Glomerular visceral epithelial cell (primary cell): Measurements from ENCODE around the gene CYBA.
"Not testable (repeated sequence)": the region's sequence is repeated elsewhere in the genome, so short reads cannot be mapped to it uniquely, and the experiment has no call there.

ENCODE experiments used
- DNase-seq: peaks from one replicate; pipeline ENCODE4 v3.0.0-alpha.2; 2016; ENCODE audit errors: extremely low spot score

The CYBA gene

GRCh38 chr16:88686439-88687253 lies 35.8 kb upstream of the CYBA start, which contains the start of gene SNAI3:
TSS of gene SNAI3 (minus strand) at chr16:88686507. CDS start at chr16:88686406, 101 bp downstream.
- peak; percentile 69 for DNase-seq

DNA sequence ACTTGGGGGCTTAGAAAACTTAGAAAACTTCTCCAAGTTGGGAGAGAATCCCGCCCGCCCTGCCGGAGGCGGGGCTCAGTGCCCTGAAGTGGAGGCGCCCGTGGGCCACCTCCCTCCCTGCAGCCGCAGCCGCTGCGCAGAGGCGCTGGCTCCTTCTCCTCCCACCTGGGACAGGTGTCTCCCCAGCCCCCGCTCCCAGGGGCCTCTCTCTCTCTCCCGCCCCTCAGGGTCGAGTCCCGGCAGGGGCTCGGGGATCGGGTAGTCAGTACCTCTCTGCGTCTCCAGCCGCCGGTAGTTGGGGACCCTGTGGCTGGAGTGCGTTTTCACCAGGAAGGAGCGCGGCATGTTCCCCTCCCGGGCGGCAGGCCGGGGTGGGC lies 35.2 kb upstream of the CYBA start:
- no peak for DNase-seq

DNA sequence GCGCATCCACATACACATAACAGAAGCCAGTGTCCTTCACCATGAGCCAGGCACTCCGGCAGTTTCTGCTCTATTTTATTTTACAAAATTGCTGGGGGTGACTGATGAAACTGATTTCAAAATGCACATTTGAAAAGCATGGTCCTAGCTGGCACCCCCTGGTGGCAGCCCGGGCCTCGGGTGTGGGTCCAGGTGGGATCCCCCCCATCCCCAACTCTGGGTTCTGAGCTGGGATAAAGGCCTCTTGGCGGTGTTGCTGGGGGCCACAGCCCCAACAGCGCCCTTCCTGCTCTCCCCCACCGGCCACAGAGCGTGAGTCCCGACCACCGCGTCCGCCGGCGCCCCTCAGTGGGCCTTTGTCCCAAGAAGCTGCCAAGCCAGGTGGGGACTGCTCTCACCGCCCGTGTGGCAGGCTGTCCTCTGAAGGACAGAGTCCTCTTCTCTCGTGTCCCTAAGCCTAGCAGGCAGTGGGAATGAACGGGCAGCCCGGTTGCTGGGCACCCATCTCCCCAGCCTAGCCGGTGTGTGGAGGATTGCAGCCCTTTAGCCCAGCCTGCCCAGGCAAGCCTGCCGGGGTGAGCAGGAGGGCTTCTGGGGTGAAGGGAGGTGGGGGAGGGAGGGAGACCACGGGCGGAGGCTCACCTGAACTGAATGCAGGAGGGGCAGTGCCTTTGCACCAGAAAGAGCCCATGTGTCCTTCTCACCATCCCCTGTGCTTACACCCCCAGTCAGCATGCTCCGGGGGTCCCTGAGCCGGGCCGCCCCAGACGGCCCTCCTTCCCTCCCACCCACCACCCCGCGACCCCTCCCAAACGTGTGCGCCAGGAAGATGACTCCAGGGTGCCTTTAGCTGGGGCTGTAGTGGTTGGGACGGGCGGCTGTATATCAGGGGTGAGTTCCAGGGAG lies 34.6 kb upstream of the CYBA start:
- DNase-seq: peak; percentile 40

DNA sequence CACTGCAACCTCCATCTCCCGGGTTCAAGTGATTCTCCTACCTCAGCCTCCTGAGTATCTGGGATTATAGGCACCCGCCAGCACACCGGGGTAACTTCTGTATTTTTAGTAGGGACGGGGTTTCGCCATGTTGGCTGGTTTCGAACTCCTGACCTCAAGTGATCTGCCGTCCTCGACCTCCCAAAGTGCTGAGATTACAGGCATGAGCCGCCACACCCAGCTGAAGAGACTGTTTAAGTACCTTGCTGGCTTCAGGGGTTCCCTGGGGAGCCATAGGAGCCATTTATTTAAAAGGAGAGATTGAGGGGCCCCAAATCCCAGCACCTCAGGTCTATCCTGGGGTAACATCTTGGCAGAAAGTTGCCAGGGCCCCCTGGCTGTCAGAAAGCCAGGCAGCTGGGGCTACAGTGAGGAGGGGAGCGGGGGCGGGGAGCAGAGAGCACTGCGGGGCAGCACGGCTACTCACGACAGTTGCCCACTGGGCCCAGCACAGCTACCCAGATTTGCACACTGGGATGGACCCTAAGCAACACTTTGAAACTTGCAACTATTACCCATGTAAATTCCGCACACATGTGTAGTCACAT lies 33.8 kb upstream of the CYBA start:
- no peak for DNase-seq

- no peak for DNase-seq
These were observed 31.0 kb upstream of the CYBA start for GRCh38 chr16:88681709-88682451.

- no peak for DNase-seq
These were observed 30.3 kb upstream of the CYBA start for GRCh38 chr16:88681084-88681680.

- DNase-seq: no peak
These were observed 29.8 kb upstream of the CYBA start for GRCh38 chr16:88680554-88681083.

- no peak for DNase-seq
These were observed 27.5 kb upstream of the CYBA start for GRCh38 chr16:88678224-88678979.

DNA sequence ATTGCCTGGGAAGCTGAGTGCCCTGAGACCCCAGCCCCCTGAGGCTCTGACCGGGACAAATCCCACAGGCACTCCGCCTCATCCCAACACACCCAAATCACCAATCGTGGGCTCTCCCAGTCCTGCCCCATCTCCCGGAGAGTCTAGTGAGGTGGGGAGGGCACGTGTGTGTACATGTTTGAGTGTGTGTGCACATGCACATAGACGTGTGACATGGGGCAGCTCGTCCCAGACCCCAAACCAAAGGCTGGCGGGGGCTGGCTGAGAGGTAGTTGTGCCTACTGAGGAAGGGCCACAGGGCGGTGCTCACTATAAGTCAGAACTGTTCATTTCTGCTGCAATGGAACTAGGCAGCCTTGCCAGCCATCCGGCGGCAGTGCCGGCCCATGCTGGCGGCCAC lies 26.9 kb upstream of the CYBA start:
- no peak for DNase-seq

- DNase-seq: no peak
These were observed 25.8 kb upstream of the CYBA start for GRCh38 chr16:88676502-88677242.

DNA sequence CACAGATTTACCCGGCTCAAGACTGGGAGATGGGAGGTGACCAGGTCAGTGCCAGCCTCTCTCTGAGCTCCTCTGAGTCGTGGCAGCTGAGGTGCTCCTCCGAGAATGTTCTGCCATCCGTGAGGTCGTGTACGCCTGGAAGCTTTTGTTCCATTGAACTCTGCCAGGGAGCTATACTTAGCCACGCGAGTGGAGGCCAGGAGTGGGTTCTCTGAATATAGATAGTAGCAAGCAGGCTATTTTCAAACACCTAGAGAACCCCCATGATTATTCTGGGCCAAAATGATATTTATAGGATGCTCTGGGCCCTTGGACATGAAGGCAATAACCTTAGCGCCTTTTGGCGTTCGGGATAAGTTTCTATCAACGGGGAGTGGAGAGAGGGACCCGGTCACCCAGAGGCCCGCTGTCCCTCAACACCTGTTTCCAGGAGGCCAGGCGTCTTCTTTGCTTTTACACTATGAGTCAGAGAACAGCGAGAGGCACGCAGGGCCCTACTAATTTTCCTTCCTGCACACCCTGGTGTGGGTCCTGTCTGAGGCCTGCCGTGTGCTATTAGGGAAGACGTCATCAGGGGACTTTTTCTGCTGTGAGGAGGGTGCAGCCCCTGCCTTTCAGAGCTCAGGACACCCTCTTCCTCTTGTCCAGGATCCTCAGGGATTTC lies 23.0 kb upstream of the CYBA start:
- no peak for DNase-seq

GRCh38 chr16:88672776-88673175 lies 21.9 kb upstream of the CYBA start:
- no peak for DNase-seq

- no peak for DNase-seq
These were observed 21.0 kb upstream of the CYBA start for GRCh38 chr16:88671806-88672205.

- no peak for DNase-seq
These were observed 19.1 kb upstream of the CYBA start for GRCh38 chr16:88669980-88670379.

- not testable (repeated sequence) for DNase-seq
These were observed 18.6 kb upstream of the CYBA start for GRCh38 chr16:88669493-88669892.

DNA sequence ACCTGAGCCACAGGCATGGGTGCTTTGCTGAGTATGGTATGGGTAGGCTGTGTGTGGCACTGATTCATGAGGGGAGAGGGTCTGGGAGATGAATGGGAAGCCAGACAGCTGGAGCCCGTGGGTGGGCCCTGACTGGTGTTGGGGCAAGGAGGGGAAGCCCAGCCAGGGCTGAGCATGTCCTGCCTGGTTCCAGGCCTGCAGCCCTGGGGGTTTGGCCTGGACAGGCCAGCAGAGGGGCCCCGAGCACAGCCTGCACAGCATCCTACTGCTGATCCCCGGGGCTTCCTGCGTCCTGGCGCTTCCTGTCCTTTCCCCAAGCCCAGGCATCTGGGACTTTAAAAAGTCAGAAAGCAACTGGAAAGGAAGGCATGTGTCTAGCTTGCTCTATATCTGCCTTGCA lies 16.6 kb upstream of the CYBA start:
- DNase-seq: no peak

DNA sequence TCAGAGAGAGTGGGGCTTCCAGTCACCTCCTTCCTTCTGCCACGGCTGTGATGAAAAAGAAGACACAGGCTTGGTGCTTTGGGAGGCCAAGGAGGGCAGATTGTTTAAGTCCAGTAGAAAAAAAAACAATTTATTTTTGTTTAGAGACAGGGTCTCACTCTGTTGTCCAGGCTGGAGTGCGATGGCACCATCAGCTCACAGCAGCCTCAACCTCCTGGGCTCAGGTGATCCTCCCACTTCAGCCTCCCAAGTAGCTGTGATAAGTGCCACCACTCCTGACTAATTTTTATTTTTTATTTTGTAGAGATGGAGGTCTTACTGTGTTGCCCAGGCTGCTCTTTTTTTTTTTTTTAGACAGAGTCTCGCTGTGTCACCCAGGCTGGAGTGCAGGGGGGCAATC lies 14.7 kb upstream of the CYBA start:
- DNase-seq: no peak

GRCh38 chr16:88665148-88665547 lies 14.3 kb upstream of the CYBA start:
- DNase-seq: no peak
